GM21528 (cell line): Measurements from ENCODE around the gene BDH1.
"Not testable (repeated sequence)": the region's sequence is repeated elsewhere in the genome, so short reads cannot be mapped to it uniquely, and the experiment has no call there.

Experiments used
- ATAC-seq: cut with Tn5 transposase; IDR thresholded peaks from one replicate; pipeline ENCODE4 v1.9.1; 2021; ENCODE audit warnings: mild to moderate bottlenecking, moderate library complexity; ENCODE audit not compliant: unreplicated experiment, low FRiP score

BDH1 gene, protein sequence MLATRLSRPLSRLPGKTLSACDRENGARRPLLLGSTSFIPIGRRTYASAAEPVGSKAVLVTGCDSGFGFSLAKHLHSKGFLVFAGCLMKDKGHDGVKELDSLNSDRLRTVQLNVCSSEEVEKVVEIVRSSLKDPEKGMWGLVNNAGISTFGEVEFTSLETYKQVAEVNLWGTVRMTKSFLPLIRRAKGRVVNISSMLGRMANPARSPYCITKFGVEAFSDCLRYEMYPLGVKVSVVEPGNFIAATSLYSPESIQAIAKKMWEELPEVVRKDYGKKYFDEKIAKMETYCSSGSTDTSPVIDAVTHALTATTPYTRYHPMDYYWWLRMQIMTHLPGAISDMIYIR

DNA sequence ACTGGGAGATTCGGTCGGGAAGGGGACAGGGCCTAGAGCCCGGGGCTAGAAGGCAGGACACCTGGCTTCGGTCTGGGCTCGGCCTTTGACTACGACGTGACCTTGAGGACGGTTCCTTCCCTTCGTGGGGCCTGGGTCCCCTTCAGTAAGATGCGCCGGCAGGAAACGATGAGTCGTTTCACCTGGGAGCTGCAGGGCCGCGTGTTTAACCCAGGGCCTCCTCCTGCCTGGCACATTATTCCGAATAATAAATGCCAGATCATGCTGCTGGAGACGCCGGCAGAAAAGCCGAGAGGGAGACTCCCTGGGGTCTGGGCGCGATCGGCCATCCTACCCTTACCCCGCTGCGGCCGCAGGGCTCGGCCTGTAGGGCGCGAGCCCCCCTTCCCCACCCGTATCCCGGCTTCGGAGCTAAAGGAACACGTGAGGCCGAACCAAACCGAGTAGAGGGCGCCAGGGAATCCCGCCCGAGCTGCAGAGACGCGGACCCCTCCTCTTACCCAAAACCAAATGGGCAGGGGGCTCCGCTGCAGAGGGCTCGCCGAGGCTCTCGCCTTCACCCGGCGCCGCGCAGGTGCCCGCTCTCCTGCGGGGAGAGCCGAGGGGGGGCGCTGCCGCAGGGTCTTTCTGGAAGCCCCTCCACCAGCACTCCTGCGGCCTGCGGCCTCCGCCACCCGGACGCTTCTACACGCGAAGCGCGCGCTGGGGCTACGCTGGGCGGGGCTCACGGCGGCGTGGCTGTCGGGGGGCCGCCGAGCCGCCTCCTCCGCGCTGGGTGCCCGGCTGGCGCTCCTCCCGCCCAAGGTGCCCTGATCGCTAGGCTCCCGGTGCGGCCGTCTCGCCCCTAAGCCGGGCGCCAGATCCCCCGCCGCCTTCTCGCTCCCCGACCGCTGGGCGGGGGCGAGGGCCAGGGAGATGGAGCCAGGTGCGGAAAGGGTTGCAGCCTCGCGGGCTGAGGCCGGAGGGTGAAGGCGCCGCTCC is at the start of gene BDH1:
Gene BDH1 (minus strand): TSS at position 688 of the 981 bp plus-strand sequence. CDS start 9,525 bp downstream, outside the sequence.
- ATAC-seq: peak; percentile 45

DNA sequence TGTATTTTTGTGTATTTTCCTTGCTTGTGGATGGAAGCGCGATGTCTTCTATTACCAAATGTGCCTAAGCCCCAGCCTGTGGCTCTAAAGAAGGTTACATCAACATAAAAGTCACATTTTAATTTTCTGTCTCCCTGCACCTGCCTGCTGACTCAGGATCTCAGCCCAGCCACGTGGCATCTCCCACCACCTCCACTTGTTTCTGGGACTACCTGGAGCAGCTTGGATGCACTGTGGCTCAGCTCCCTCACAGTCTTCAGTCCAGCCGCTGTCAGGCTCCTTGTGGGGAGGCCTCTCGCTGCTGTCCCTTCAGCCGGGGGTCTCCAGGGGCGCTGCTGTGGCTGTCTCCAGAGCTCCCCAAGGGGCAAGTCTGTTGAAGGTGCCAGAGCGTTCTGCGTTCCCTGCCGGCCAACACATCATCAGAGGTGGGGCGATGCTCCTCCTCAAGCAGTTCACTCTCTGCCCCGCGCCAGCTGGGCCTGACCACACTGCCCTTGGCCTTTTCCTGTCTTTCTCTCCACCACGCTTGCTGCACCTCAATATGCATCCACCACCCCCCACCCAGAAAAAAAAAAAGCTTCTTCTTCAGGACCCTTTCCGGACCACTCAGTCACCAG is 47.7 kb upstream of the BDH1 start:
- no peak for ATAC-seq

DNA sequence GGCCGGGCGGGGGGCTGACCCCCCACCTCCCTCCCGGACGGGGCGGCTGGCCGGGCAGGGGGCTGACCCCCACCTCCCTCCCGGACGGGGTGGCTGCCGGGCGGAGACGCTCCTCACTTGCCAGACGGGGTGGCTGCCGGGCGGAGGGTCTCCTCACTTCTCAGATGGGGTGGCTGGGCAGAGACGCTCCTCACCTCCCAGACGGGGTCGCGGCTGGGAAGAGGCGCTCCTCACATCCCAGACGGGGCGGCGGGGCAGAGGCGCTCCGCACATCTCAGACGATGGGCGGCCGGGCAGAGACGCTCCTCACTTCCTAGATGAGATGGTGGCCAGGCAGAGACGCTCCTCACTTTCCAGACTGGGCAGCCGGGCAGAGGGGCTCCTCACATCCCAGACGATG is 46.6 kb upstream of the BDH1 start:
- ATAC-seq: not testable (repeated sequence)

DNA sequence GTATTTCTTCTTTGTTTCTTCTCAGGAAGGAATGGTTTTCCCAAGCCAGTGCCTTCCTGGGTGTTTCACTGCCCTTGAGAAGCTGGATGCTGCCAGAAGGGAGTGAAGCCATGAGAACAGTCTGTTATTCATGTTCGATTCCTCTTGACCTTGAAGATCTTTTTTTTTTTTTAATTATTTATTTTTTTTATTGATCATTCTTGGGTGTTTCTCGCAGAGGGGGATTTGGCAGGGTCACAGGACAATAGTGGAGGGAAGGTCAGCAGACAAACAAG is 45.7 kb upstream of the BDH1 start:
- not testable (repeated sequence) for ATAC-seq

DNA sequence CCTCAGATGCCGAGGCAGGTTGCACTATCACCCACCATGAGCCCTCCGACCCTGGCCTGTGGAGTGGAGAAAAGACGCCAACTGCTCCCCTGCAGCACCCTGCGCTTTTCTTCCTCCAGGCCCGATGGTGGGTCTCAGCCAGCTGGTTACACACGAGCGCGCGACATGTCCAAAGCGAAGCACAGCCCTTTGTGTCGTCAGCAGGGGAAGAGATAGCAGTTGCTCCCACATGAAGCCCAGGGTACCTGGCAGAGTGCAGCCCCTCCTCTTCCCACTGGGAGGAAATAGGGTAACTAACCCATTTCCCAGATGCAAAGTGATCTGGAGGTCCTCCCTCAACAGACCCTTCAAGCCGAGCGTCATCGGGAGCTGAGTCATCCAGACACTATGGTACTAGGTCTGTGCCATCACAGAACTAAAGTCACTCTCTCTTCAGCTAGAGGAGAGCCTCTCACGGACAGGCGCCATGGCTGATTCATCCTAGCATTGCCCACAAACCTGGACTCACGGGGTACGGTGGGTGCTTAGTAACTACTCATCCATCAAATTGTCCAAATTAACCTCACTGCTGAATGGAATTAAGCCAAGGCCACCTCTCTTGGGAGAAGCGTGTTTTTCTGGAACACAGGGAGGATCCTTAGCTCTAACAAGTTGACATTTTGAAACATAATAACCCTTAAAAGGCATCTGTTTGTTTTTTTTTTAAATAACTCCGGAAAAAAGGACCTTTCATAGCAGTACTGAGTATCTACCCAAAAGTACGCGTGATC is 45.2 kb upstream of the BDH1 start:
- ATAC-seq: no peak

DNA sequence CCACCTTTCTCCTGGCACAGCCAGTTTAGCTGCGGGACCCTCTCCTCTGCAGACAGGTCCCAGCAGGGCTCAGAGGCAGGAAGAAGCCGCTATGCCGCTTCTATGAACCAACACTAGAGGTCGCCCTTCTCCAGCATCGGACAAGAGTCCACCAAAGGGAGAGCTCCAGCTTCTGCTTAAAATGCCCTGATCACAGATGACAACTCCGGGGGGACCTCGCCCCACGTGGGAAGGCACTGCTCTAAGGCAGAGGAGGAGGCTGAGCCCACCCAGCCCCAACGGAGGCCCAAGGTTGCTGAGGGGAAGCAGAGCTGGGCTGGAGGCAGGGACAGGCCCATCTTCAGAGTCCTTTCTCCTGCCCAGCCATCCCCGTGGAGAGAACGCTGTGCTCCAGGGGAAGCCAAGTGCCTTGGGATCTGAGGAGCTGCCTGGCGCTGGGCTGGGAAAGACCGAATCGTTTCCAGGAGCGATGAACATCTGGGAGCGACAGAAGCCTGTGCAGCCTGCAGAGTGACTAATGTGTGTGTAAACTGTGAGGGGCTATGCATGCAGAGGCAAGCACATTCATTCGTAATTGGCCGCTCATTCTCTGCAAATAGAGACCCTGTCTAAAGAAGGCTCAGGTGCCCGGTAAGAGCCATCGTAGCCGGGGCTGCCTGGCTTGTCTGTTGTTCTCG is 43.5 kb upstream of the BDH1 start:
- peak; percentile 71 for ATAC-seq

DNA sequence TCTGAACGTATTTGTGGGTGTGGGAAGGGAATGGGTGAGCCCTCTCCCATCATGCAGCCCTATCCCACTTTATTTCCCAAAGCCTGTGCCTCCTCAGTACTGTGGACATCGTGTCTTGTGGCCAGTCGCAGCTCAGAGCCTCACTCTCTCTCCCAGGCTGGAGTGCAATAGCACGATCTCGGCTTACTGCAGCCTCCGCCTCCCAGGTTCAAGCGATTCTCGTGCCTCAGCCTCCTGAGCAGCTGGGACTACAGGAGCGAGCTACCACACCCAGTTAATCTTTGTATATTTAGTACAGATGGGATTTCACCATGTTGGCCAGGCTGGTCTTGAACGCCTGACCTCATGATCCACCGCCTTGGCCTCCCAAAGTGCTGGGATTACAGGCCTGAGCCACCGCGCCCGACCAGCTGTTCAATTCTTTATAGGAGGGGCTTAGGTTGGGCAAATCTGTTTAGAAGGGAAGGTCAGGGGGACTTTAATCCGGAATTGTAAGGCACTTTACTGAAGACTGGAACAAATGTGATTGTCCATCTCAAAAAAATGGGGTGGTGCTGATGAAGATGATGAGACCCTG is 42.7 kb upstream of the BDH1 start:
- ATAC-seq: no peak

DNA sequence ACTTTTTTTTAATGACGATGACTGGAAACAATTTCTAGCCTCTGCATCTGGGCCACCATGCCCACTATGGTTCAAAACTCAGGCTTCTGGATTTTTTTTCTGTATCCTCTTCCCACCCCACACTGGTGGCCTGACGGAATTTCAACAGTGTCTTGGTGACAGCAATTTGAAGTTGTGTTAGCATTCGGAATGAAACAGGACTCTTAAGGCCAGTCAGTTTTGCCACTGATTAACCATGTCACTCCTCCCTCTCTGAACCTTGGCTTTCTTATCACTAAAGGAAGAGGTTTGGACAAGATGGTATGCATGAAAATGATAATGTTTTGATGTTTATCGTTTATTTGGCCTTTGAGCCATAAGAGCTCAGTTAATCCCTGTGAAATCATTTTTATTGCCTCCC is 41.6 kb upstream of the BDH1 start:
- no peak for ATAC-seq

DNA sequence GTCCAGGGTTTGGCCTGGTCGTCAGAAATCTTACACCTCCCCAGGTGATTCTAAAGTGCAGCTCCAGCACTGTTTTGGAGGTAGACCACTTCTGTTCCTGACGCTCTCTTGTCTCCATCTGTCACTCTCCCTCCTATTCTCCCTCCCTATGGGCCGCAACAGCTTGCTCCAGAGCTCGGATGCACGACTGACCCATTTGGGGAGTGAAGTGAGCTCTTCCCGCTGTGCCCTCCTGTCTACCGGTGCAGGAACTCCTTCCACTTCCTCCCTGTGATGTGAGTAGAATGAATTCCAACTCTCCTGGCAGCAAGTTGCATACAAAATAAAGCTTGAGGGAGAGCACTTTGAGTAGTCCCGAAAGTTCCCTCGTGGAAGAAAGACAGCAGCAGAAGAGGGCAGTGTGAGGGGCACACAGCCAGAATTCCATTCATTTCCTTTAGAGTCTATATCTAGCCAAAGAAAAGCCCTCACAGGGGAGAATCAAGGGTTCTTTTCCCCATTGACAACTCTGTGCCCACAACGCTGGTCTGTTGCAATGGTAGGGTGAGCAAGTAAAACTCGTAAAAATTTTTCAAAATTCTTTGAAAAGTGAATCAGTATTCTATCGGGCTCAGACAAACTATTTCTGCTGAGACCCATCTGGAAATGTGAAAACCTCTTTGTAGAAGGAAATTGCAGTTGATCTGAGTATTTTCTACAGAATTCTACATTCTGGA is 39.9 kb upstream of the BDH1 start:
- ATAC-seq: no peak

DNA sequence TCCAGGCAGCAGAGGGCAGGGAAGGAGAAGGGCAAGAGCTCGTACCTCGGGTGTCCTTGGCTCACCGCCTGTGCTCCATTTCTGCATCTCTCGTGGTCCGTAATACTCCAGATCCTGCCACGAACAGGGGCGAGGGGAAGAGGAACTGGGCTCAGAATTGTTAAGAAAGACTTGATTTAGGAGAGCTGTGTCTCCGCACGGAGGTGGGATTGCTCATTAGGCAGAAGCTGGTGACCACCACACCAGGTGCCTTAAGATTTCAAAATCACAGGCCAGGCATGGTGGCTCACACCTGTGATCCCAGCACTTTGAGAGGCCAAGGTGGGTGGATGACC is 37.2 kb upstream of the BDH1 start:
- no peak for ATAC-seq

DNA sequence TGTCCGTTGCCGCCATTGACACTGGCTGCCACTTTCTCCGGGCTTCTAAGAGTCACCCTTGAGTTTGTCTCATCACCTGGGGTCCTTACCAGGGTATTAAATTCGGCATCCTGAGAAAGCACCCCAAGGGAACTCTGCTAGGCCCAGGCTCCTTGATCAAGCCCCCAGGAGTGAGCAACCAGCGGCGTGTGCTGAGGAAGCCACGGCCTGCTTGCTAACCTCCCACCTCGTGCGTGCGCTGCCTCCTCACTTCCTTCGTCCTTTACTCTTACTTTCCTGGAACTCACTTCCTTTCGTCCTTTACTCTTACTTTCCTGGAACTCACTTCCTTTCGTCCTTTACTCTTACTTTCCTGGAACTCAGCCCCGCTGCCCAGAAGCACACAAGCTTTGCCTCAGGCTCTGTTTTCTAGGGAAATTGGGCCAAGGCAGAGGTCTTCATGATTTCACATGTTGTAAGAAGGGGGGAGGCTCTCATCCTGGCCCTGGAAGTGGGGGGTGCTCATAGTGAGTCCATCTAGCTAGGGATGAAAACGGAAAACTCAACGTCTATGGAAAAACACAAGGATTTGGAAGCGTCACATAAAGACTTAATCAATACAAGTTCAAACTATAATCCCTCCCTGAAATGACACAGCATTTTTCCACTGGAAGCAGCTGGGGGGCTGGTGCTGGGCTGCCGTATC is 36.7 kb upstream of the BDH1 start:
- no peak for ATAC-seq

DNA sequence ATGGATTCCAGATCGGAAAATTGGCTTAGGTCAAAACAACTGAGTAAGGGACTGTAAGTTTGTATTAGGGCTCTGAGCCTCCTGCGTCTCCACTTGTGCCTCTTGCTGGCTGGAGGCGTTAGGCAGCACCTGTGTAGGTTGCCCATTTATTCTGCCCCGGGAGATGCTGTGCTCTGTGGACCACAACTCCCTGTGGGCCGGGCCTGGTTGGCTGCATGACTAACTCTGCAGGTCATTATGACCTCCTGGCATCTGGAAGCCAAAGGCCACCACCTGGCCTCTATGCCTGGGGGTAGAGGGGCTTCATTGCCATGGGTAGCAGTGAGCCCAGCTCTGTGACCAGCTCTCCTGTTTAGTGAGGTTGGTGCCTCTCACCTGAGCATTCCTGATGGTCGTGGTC is 36.0 kb upstream of the BDH1 start:
- no peak for ATAC-seq

DNA sequence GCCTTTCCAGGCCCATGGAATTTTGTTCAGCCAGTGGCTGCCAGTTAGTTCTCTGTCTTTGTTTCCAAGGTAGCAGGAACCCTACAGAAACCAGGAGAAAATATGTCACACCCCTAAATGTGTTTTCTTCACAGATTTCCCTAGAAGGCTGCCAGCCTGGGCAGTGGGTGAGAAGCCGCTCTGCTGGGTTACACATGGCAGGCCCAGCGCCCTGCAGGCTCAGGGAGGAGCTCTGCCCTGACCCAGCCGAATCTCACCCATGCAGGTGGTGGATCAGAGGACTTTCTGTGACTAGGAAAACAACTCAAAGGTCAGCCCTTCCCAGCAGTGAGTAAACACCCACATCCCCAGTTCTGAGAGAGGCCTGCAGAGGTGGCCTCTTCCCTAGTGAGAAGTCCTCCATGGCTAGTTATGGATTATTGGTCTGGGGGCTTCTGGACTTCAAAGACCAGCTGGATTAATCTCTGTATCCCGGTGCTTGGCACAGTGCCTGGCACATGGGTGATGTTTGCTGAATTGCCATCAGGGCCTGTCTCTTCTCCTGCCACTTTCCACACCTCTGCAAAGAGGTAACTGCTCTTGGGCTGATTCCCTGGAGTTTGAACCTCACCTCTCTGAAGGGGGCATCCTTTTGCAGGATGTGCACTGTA is 34.7 kb upstream of the BDH1 start:
- no peak for ATAC-seq

DNA sequence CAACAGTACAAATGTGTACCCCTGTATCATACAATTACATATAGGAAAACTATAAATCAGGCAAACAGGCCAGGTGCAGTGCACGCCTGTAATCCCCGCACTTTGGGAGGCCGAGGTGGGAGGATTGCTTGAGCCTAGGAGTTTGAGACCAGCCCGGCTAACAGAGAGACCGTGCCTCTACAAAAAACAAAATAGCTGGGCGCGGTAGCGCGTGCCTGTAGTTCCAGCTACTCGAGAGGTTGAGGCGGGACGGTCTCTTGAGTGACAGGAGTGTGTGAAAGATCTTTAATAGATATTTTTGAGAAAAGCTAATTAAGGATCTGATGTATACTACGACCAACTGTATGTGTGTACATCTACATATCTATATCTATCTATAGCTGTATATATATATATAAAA is 33.8 kb upstream of the BDH1 start:
- no peak for ATAC-seq

DNA sequence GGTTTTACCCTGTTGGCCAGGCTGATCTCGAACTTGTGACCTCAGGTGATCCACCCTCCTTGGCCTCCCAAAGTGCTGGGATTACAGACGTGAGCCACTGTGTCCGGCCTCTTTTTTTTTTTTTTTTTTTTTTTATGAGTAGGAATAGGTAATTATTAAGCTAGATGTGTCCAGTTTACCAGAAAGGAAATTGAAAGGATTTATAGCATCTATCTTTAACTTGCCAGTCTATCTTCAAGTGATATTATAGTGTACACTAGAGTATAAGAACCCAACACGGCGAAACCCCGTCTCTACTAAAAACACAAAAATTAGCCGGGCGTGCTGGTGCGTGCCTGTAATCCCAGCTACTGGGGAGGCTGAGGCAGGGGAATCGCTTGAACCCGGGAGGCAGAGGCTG is 31.0 kb upstream of the BDH1 start:
- ATAC-seq: not testable (repeated sequence)

DNA sequence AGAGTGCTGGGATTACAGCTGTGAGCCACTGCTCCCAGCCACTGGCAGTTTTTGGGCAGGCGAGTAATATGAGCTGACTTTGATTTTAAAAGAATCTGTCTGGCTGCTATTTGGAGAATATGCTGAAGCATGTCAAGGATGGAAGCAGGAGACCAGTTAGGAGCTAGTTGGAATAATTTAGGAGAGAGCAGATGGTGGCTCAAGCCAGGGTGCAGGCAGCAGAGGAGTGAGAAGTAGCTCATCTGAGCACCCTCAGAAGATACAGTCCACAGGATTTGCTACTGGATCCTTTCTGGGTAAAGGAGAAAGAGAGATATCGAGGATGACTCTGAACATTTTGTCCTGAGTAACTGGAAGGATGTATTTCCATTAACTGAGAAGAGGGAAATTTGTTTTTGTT is 30.4 kb upstream of the BDH1 start:
- ATAC-seq: no peak

DNA sequence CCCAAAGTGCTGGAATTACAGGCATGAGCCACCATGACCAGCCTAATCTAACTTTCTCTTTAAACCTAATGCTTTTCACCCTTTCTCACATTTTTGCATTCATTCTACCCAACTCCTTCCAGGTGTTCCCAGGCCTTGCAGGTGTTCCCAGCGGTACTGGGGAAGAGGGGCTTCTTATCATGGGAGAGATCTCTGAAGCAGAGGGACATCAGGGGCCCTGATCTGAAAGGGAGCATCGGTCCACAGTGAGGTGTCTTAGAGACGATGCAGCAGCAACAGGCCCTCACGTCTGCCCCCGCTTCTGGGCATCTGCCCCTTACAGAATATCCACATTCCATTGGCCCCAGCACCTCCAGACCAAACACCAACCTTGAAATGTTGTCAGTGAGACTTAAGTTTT is 29.0 kb upstream of the BDH1 start:
- no peak for ATAC-seq

DNA sequence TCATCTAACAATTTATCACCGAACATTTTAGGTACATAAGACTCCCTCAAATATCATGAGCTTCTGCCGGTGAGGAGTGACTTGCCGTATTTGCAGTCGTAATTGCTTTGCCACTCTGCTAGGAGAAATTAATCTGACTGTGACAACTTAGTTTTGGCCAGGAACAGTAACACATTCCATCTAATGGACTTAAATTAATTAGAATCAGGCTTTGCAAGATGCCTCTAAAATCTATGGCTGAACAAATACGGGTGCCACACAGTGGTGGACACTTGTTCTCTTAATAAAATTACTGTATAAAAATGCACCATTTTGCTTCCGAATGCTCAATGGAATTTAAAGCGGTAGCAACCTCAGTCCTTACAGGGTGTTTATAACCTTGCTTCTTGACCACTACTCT is 27.6 kb upstream of the BDH1 start:
- no peak for ATAC-seq
